PC-9 (cell line): ENCODE results near the gene PCSK9. TPM values are rescaled to one million over a fixed set of nuclear protein-coding genes. Genes with fewer than 3 reads are reported as not detected.
"Not testable (repeated sequence)": the region's sequence is repeated elsewhere in the genome, so short reads cannot be mapped to it uniquely, and the experiment has no call there.

Experiments used
- BruUV-seq: library from RNA; stranded (reverse); fragments of 400-500 nt; replicated peaks from 2 replicates; lab custom pipeline; 2021; lab: Mats Ljungman, UMichigan
- CTCF ChIA-PET: fragments of 300-600 bp; sonication (Branson Sonifier 250); formaldehyde crosslinking; loops from one replicate; lab custom pipeline; 2022; ENCODE audit warnings: antibody characterized with exemption; lab: Charles Lee
- POLR2A ChIA-PET: fragments of 300-600 bp; sonication (Branson Sonifier 250); formaldehyde crosslinking; loops from one replicate; lab custom pipeline; 2022; ENCODE audit warnings: antibody characterized with exemption; ENCODE audit not compliant: unreplicated experiment; lab: Charles Lee
- DNase-seq, 2 experiments: peaks; one replicate each; pipeline versions ENCODE4 v3.0.0 to v3.0.0-alpha.2; 2015 to 2022; ENCODE audit warnings: mixed read lengths in 1 of 2
- H2AFZ ChIP-seq: fragments of 200-600 bp; sonication (generic); 2 replicates; pipeline ENCODE4 v1.8.1; 2017; ENCODE audit warnings: antibody characterized with exemption
- H3F3A ChIP-seq: fragments of 200-600 bp; sonication (generic); 2 replicates; pipeline ENCODE4 v1.8.1; 2017; ENCODE audit warnings: antibody characterized with exemption, mild to moderate bottlenecking, low read depth; ENCODE audit not compliant: insufficient read depth
- H3K27ac ChIP-seq: fragments of 200-600 bp; sonication (generic); 2 replicates; pipeline ENCODE4 v1.6.1; 2016; ENCODE audit warnings: mixed run types
- H3K27me3 ChIP-seq: fragments of 200-600 bp; sonication (generic); 2 replicates; pipeline ENCODE4 v1.6.1; 2016; ENCODE audit warnings: low read depth, mixed run types; ENCODE audit not compliant: insufficient read depth
- H3K36me3 ChIP-seq: fragments of 200-600 bp; sonication (generic); 2 replicates; pipeline ENCODE4 v1.6.1; 2016; ENCODE audit warnings: low read depth, mixed run types
- H3K4me1 ChIP-seq: fragments of 200-600 bp; sonication (generic); replicated peaks from 2 replicates; pipeline ENCODE4 v1.6.1; 2016; ENCODE audit warnings: mixed run types; ENCODE audit not compliant: insufficient read depth
- H3K4me2 ChIP-seq: fragments of 200-600 bp; sonication (generic); 2 replicates; pipeline ENCODE4 v1.6.1; 2017; ENCODE audit warnings: mixed run types
- H3K4me3 ChIP-seq: fragments of 200-600 bp; sonication (generic); 2 replicates; pipeline ENCODE4 v1.6.1; 2016; ENCODE audit warnings: mixed run types
- H3K79me2 ChIP-seq: fragments of 200-600 bp; sonication (generic); 2 replicates; pipeline ENCODE4 v1.6.1; 2017; ENCODE audit warnings: low read depth, mixed run types
- H3K9me2 ChIP-seq: fragments of 200-600 bp; sonication (generic); 2 replicates; pipeline ENCODE4 v1.8.1; 2017; ENCODE audit warnings: mild to moderate bottlenecking; ENCODE audit not compliant: insufficient read depth
- H3K9me3 ChIP-seq: fragments of 200-600 bp; sonication (generic); 2 replicates; pipeline ENCODE4 v1.8.1; 2016; ENCODE audit warnings: low read depth; ENCODE audit not compliant: insufficient read depth
- H4K20me1 ChIP-seq: fragments of 200-600 bp; sonication (generic); 2 replicates; pipeline ENCODE4 v1.8.1; 2017; ENCODE audit not compliant: insufficient read depth
- EZH2 ChIP-seq: fragments of 200-600 bp; sonication (generic); IDR thresholded peaks from 2 replicates; pipeline ENCODE4 v1.8.0; 2017; ENCODE audit warnings: antibody characterized with exemption, low read depth
- intact Hi-C: fragments of 100-400 bp; cut with micrococcal nuclease; formaldehyde crosslinking; loops from one replicate; pipeline ENCODE4 v1.10.0; 2022; ENCODE audit not compliant: unreplicated experiment
- total RNA-seq: library from RNA; stranded (reverse); gene quantifications from 2 replicates; pipeline ENCODE4 v1.2.3, GENCODE V29; 2021
- TF ChIP-seq, protein P1 (sequence below): fragments of 200-600 bp; sonication (generic); conservative IDR thresholded peaks from 2 replicates; pipeline ENCODE4 v1.6.1; 2017; ENCODE audit warnings: mixed run types, antibody characterized with exemption, mild to moderate bottlenecking, moderate library complexity

Gene PCSK9
- total RNA-seq, 1 experiment from 2014 or later: 133 TPM

- H3K27ac ChIP-seq, H3K9me3 ChIP-seq, H3F3A ChIP-seq, H3K36me3 ChIP-seq, H4K20me1 ChIP-seq, H2AFZ ChIP-seq, H3K79me2 ChIP-seq, H3K4me3 ChIP-seq, H3K4me1 ChIP-seq, DNase-seq, H3K4me2 ChIP-seq, POLR2A ChIA-PET, H3K27me3 ChIP-seq, BruUV-seq, CTCF ChIA-PET, H3K9me2 ChIP-seq: not testable (repeated sequence)
- intact Hi-C loops: loop anchor here (10.0 kb wide), 1 partner anchor 222 kb away; the partner anchor contains the start of gene TTC22
Observed at GRCh38 chr1:55026682-55027081, 12.7 kb upstream of the PCSK9 start.

DNA sequence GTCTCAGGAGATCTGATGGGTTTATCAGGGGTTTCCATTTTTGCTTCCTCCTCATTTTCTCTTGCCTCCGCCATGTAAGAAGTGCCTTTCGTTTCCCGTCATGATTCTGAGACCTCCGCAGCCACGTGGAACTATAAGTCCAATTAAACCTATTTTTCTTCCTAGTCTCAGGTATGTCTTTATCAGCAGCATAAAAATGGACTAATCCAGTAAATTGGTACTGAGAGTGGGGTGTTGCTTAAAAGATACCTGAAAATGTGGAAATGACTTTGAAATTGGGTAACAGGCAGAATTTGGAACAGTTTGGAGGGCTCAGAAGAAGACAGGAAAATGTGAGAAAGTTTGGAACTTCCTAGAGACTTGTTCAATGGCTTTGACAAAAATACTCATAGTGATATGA, 8.2 kb upstream of the PCSK9 start:
- H3K27me3 ChIP-seq, H3K36me3 ChIP-seq, H2AFZ ChIP-seq, POLR2A ChIA-PET, H3F3A ChIP-seq, H4K20me1 ChIP-seq, H3K79me2 ChIP-seq, H3K9me2 ChIP-seq, CTCF ChIA-PET, intact Hi-C loops, H3K4me3 ChIP-seq, H3K9me3 ChIP-seq, BruUV-seq, H3K27ac ChIP-seq, DNase-seq, H3K4me2 ChIP-seq, H3K4me1 ChIP-seq: not testable (repeated sequence)

DNA sequence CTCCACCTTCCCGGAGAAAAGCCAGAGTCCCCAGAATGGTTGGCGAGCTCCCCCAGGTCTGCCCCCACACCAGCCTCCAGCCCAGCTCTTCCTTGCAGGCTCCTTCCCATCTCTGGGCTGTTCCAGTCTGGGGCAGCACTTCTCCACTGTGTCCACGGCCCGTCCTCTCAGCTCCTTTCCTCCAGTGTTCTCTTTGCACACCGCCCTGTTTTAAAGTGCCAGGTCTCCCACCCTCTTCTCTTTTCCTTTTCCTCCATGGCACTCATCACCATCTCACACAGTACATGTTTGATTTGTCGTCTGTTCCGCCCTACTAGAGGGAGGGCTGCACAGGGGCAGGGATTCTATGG, 6.1 kb upstream of the PCSK9 start:
- H3F3A ChIP-seq: no peaks in the 10 kb centered on the region; the same call in 1 of the 2 replicates
- 0 out of 2 replicates have a peak, but pooled peaks cover 4% of the 10 kb centered on the region for H3K27me3 ChIP-seq
- H3K9me3 ChIP-seq: no peaks in the 10 kb centered on the region
- ChIA-PET POLR2A (no interaction called here), CTCF (no interaction called here)
- H2AFZ ChIP-seq: no peak overlapping the region
- H3K27ac ChIP-seq: no peak overlapping the region
- no peak overlapping the region for H3K4me3 ChIP-seq
- no peaks in the 10 kb centered on the region for H3K79me2 ChIP-seq
- DNase-seq: no peak
- no peaks in the 10 kb centered on the region for H3K9me2 ChIP-seq
- H3K4me2 ChIP-seq: no peak overlapping the region
- no peak for TF ChIP-seq EZH2
- TF ChIP-seq, protein P1, sequence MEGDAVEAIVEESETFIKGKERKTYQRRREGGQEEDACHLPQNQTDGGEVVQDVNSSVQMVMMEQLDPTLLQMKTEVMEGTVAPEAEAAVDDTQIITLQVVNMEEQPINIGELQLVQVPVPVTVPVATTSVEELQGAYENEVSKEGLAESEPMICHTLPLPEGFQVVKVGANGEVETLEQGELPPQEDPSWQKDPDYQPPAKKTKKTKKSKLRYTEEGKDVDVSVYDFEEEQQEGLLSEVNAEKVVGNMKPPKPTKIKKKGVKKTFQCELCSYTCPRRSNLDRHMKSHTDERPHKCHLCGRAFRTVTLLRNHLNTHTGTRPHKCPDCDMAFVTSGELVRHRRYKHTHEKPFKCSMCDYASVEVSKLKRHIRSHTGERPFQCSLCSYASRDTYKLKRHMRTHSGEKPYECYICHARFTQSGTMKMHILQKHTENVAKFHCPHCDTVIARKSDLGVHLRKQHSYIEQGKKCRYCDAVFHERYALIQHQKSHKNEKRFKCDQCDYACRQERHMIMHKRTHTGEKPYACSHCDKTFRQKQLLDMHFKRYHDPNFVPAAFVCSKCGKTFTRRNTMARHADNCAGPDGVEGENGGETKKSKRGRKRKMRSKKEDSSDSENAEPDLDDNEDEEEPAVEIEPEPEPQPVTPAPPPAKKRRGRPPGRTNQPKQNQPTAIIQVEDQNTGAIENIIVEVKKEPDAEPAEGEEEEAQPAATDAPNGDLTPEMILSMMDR: no peak
- intact Hi-C loops: no loop called here
- no peaks in the 10 kb centered on the region for H4K20me1 ChIP-seq
- H3K4me1 ChIP-seq: peaks cover 13% of the 10 kb centered on the region
- H3K36me3 ChIP-seq: no peaks in the 10 kb centered on the region
- BruUV-seq: no TSS peak

GRCh38 chr1:55034476-55035133, 4.7 kb upstream of the PCSK9 start:
- H3K79me2 ChIP-seq: peaks cover under 1% of the 10 kb centered on the region; the same call in 1 of the 2 replicates
- H3K9me2 ChIP-seq: no peaks in the 10 kb centered on the region
- no peak for TF ChIP-seq EZH2
- TF ChIP-seq, protein P1: no peak
- POLR2A ChIA-PET: no interaction called here
- no peak overlapping the region for H2AFZ ChIP-seq
- no peaks in the 10 kb centered on the region for H3K36me3 ChIP-seq
- H3K27ac ChIP-seq: no peak overlapping the region
- CTCF ChIA-PET: no interaction called here
- no peak overlapping the region for H3K4me2 ChIP-seq
- intact Hi-C loops: no loop called here
- 0 out of 2 replicates have a peak, but pooled peaks cover 4% of the 10 kb centered on the region for H3K27me3 ChIP-seq
- peaks cover 23% of the 10 kb centered on the region for H3K4me1 ChIP-seq
- no peak overlapping the region for H3K4me3 ChIP-seq
- no peaks in the 10 kb centered on the region for H4K20me1 ChIP-seq
- no TSS peak for BruUV-seq
- H3K9me3 ChIP-seq: no peaks in the 10 kb centered on the region
- no peak for DNase-seq
- H3F3A ChIP-seq: no peaks in the 10 kb centered on the region; the same call in 1 of the 2 replicates
